Activated CD4-positive, alpha-beta memory T cell treated with anti-CD3 and anti-CD28 coated beads for 36 hours (primary cell): ENCODE data around the gene DLG2. TPM values are rescaled to one million over a fixed set of nuclear protein-coding genes. Genes with fewer than 3 reads are reported as not detected.

Experiments
- CTCF ChIA-PET: fragments of 350-600 bp; sonication (Branson Sonifier 250); formaldehyde crosslinking; loops from one replicate; lab custom pipeline; 2021; ENCODE audit warnings: antibody characterized with exemption, inconsistent platforms; lab: Charles Lee
- POLR2A ChIA-PET: fragments of 350-600 bp; sonication (Branson Sonifier 250); formaldehyde crosslinking; loops from one replicate; lab custom pipeline; 2021; ENCODE audit warnings: antibody characterized with exemption; lab: Charles Lee
- DNase-seq: peaks from one replicate; pipeline ENCODE4 v3.0.0-alpha.2; 2020
- H3K27ac Mint-ChIP-seq: one replicate; pipeline ENCODE4 v1.8.0; 2021; ENCODE audit warnings: mixed read lengths
- H3K27me3 Mint-ChIP-seq: one replicate; pipeline ENCODE4 v1.8.0; 2021; ENCODE audit warnings: mixed read lengths
- H3K36me3 Mint-ChIP-seq: one replicate; pipeline ENCODE4 v1.8.0; 2021; ENCODE audit warnings: mixed read lengths
- H3K4me1 Mint-ChIP-seq: one replicate; pipeline ENCODE4 v1.8.0; 2021; ENCODE audit warnings: low read depth, mixed read lengths
- H3K4me3 Mint-ChIP-seq: one replicate; pipeline ENCODE4 v1.8.0; 2021; ENCODE audit warnings: mild to moderate bottlenecking, mixed read lengths
- H3K9me3 Mint-ChIP-seq: one replicate; pipeline ENCODE4 v1.8.0; 2021; ENCODE audit warnings: mixed read lengths
- intact Hi-C: fragments of 100-400 bp; cut with micrococcal nuclease; formaldehyde crosslinking; loops from one replicate; pipeline ENCODE4 v1.15.1; 2023
- total RNA-seq, 2 experiments: library from RNA; stranded (reverse); gene quantifications; one replicate each; pipeline ENCODE4 v1.2.3, GENCODE V29; 2021

Gene DLG2
- total RNA-seq, 2 experiments from 2014 or later, result 1.7 to 2.1 TPM

DNA sequence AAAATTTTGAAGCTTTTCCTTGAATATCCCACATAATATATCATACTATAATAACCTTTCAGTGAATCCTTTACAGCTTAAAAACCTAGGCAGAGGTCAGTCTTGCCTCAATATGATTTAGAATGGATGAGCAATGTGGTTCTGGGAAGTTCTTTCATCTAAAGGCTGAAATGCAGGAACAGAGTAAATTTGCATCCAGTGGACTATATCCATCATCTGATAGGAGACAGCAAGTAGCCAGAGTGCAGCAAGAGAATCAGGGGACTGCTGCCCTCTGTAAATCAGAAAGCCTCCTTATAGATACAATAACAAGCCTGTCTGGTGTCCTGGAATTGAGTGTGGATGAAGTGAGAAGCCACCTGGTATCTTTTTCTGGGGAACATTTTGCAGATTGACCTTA lies 1592.7 kb downstream of the DLG2 start:
- POLR2A ChIA-PET, result no interaction called here
- H3K4me3 Mint-ChIP-seq, result no peak overlapping the region
- H3K4me1 Mint-ChIP-seq, result no peaks in the 10 kb centered on the region
- DNase-seq, result no peak
- H3K36me3 Mint-ChIP-seq, result no peaks in the 10 kb centered on the region
- H3K27ac Mint-ChIP-seq, result no peak overlapping the region
- CTCF ChIA-PET, result no interaction called here
- intact Hi-C loops, result no loop called here
- peaks cover 14% of the 10 kb centered on the region for H3K9me3 Mint-ChIP-seq
- H3K27me3 Mint-ChIP-seq, result no peaks in the 10 kb centered on the region

DNA sequence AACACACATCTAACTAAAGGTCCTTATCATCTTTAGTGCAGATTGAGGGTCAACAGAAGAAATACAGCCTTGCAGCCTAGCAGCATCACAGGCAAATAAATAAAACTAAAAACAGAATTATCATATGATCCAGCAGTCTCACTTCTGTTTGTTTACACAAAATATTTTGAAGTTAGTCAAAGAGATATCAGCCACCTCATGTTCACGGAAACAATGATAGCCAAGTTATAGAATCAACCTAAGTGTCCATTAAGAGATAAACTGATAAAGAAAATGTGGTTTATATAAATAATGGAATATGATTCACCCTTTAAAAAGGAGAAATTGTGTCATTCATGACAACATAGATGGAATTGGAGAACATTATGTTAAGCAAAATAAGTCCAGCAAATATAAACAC lies 1602.9 kb downstream of the DLG2 start:
- no peaks in the 10 kb centered on the region for H3K36me3 Mint-ChIP-seq
- POLR2A ChIA-PET, result no interaction called here
- H3K27me3 Mint-ChIP-seq, result no peaks in the 10 kb centered on the region
- no peak for DNase-seq
- no peaks in the 10 kb centered on the region for H3K9me3 Mint-ChIP-seq
- H3K4me3 Mint-ChIP-seq, result no peak overlapping the region
- no peak overlapping the region for H3K27ac Mint-ChIP-seq
- no peaks in the 10 kb centered on the region for H3K4me1 Mint-ChIP-seq
- intact Hi-C loops, result no loop called here
- CTCF ChIA-PET, result no interaction called here

DNA sequence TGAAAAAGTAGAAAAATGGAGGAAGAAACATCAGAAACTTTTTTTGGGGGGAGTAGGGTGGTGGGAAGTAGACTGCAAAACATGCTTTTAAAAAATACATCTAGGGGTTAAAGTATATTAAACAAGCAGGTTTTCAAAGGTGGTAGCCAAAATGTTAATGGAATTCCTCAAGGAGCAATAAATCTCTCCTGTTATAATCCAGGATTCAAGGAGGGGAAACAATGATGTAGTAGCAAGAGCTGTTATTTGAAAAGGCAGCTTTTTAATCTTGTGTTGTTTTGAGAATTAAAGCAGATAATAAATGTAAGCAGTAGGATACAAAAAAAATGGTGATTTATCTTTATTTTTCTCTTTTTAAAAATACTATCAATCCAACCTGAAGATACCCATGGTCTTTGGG lies 1604.4 kb downstream of the DLG2 start:
- intact Hi-C loops, result no loop called here
- CTCF ChIA-PET, result no interaction called here
- no peaks in the 10 kb centered on the region for H3K27me3 Mint-ChIP-seq
- no peak for DNase-seq
- no peak overlapping the region for H3K27ac Mint-ChIP-seq
- POLR2A ChIA-PET, result no interaction called here
- no peaks in the 10 kb centered on the region for H3K9me3 Mint-ChIP-seq
- no peak overlapping the region for H3K4me3 Mint-ChIP-seq
- H3K4me1 Mint-ChIP-seq, result no peaks in the 10 kb centered on the region
- H3K36me3 Mint-ChIP-seq, result no peaks in the 10 kb centered on the region

DNA sequence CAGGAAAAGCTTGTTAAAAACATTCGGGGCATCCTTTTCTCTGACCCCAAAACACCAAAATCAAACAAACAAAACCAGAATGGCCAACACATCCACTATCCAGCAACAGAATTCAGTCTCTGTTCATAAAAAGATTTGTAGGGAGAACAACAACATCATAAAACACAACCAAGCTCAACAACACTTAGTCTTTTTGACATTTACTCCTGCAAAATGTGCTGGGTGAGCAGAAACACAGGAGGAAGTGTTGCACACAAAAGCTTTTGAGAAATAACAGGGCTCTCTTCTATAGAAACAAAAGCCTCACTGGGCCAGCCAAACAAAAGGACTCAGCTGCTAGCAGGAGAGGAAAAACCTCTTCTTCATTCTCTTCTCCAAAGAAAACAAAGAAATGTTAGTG lies 1604.9 kb downstream of the DLG2 start:
- Mint-ChIP-seq H3K4me3 (no peak overlapping the region), H3K36me3 (no peaks in the 10 kb centered on the region), H3K27me3 (no peaks in the 10 kb centered on the region), H3K27ac (no peak overlapping the region), H3K9me3 (no peaks in the 10 kb centered on the region), H3K4me1 (no peaks in the 10 kb centered on the region)
- intact Hi-C loops, result no loop called here
- CTCF ChIA-PET, result no interaction called here
- POLR2A ChIA-PET, result no interaction called here
- DNase-seq, result no peak

DNA sequence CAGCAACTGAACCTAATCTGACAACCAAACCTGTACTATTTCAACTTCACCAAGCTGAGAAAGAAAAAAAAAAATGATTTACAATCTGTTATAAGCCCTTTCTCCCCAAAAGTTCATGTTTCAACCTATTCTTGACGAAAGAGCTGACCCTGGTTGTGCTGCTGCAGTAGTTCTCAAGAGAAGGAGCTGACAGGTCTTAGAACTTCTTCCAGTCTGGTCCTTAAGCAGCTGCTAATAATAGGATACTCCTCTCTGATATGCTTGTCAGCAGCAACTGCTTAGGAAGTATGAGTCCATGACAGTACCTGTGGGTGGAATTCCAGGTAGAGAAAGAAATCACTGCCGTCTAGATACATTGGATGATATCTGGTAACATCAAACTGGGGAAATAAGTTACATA lies 1605.9 kb downstream of the DLG2 start:
- H3K4me3 Mint-ChIP-seq, result no peak overlapping the region
- peaks cover under 1% of the 10 kb centered on the region for H3K9me3 Mint-ChIP-seq
- DNase-seq, result no peak
- no peaks in the 10 kb centered on the region for H3K36me3 Mint-ChIP-seq
- H3K27me3 Mint-ChIP-seq, result no peaks in the 10 kb centered on the region
- H3K27ac Mint-ChIP-seq, result no peak overlapping the region
- intact Hi-C loops, result no loop called here
- ChIA-PET POLR2A (no interaction called here), CTCF (no interaction called here)
- H3K4me1 Mint-ChIP-seq, result no peaks in the 10 kb centered on the region

DNA sequence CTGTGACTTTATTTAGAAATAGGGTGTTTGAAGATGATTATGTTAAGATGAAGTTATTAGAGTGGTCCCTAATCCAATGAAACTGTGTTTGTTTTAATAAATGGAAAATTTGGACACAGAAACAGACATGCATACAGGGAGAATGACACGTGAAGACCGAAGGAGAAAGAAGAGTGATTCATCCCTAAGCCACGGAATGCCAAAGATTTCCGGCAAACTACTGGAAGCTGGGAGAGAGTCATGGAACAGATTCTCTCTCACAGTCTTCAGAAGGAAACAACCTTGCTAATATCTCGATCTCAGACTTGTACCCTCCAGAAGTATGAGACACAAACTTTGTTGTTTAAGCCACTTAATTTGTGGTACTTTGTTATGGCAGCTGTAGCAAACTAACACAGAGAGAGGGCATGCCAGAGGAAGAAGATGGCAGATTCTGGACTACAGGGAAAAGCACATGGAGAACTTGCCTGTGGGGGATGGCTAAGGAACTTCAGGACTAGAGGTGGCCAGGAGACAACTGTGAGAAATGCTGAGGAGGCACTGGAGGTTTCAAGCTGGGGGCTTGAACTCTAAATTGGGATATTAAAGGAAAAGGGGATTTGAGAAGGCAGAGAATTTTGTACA lies 1607.5 kb downstream of the DLG2 start:
- Mint-ChIP-seq H3K4me1 (no peaks in the 10 kb centered on the region), H3K27me3 (no peaks in the 10 kb centered on the region), H3K9me3 (peaks cover 2% of the 10 kb centered on the region), H3K36me3 (no peaks in the 10 kb centered on the region), H3K4me3 (no peak overlapping the region), H3K27ac (no peak overlapping the region)
- POLR2A ChIA-PET, result no interaction called here
- DNase-seq, result no peak
- intact Hi-C loops, result no loop called here
- CTCF ChIA-PET, result no interaction called here

DNA sequence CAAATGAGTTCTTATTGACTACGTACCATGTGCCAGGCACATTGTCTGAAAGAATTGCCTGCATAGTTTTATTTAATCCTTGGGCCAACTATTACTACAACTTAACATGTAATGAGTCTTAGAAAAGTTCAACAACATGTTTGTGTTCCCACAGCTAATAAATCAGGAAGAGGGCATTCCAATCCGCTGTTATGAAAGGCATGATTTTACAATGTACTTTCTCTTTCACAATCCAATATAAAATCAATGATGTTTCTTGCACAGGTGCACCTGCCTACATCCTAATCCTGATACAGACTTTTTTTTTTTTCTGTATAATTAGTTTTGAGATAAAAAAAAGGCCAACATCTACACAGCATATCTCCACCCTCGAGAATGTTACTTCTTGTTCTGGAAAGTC lies 1612.6 kb downstream of the DLG2 start:
- Mint-ChIP-seq H3K36me3 (no peaks in the 10 kb centered on the region), H3K27me3 (no peaks in the 10 kb centered on the region), H3K4me3 (no peak overlapping the region), H3K9me3 (peaks cover 9% of the 10 kb centered on the region), H3K27ac (no peak overlapping the region), H3K4me1 (no peaks in the 10 kb centered on the region)
- intact Hi-C loops, result no loop called here
- POLR2A ChIA-PET, result no interaction called here
- DNase-seq, result no peak
- CTCF ChIA-PET, result no interaction called here

DNA sequence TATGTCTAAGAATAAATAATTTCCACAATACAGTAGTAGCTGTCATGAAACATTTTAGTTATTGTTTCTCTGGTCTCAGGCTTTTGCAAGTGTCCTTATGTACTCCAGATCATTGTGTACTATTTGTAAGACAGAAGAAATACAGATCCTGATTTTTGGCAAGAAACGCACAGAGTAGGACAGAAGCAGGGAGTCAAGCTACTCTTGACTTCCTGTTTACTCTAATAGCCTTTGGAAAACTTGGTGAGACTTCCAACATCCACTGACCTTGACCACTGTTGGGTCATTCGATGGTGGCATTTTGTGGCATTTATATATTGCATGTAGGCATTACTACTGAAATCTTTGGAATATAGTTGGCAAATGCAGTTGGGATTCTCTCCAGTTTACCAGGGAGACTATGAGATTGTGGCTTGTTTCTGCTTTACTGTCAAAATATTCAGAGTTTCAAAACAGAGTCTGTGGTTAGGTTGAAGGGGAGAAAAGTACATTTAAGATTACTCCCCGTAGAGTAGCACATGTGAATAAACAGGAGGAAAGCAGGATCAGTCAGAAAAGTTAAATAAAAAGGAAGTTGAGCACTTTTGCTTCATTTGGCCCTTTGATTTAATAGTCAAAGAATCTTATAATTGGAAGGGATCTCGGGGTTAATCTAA lies 1614.8 kb downstream of the DLG2 start:
- Mint-ChIP-seq H3K27me3 (no peaks in the 10 kb centered on the region), H3K9me3 (peaks cover 9% of the 10 kb centered on the region), H3K36me3 (no peaks in the 10 kb centered on the region), H3K4me3 (no peak overlapping the region), H3K27ac (no peak overlapping the region), H3K4me1 (no peaks in the 10 kb centered on the region)
- CTCF ChIA-PET, result interaction anchor here (0.8 kb wide), 1 partner anchor 8 kb away, joined by 3 read pairs; no protein-coding TSS in a partner anchor
- no peak for DNase-seq
- POLR2A ChIA-PET, result no interaction called here
- intact Hi-C loops, result no loop called here

DNA sequence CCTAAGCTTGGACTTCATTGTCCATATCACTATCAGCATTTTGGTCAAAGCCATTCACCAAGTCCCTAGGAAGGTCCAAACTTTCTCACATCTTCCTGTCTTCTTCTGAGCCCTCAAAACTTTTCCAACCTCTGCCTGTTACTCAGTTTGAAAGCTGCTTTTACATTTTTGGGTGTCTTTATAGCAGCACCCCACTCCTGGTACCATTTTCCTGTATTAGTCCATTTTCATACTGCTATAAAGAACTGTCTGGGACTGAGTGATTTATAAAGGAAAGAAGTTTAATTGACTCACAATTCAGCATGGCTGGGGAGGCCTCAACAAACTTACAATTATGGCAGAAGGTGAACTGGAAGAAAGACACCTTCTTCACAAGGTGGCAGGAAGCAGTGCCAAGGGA lies 1624.0 kb downstream of the DLG2 start:
- no peak overlapping the region for H3K4me3 Mint-ChIP-seq
- H3K27ac Mint-ChIP-seq, result no peak overlapping the region
- H3K27me3 Mint-ChIP-seq, result no peaks in the 10 kb centered on the region
- DNase-seq, result no peak
- no peaks in the 10 kb centered on the region for H3K4me1 Mint-ChIP-seq
- intact Hi-C loops, result no loop called here
- ChIA-PET CTCF (no interaction called here), POLR2A (no interaction called here)
- peaks cover 51% of the 10 kb centered on the region for H3K9me3 Mint-ChIP-seq
- H3K36me3 Mint-ChIP-seq, result no peaks in the 10 kb centered on the region

DNA sequence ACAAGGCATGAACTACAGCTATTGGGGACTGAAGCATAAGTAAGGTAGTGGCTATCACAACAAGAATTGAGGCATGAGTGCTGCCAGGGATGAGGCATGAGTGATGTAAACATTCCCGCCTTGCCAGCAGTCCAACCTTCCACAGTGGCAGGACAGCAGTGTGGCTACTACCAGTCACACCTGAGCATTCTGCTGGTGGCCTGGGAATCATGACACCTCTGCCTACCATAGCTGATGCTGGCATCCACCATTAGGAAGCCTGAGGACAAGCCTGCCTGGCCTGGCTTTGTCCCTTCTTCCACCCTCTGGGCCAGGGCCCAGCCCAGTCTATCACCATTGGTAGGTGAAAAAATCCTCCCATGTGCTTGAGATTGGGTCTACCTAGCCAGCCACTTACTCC lies 1628.2 kb downstream of the DLG2 start:
- H3K4me1 Mint-ChIP-seq, result no peaks in the 10 kb centered on the region
- POLR2A ChIA-PET, result no interaction called here
- CTCF ChIA-PET, result no interaction called here
- no peak overlapping the region for H3K27ac Mint-ChIP-seq
- intact Hi-C loops, result no loop called here
- H3K36me3 Mint-ChIP-seq, result no peaks in the 10 kb centered on the region
- no peak for DNase-seq
- H3K4me3 Mint-ChIP-seq, result no peak overlapping the region
- no peaks in the 10 kb centered on the region for H3K27me3 Mint-ChIP-seq
- H3K9me3 Mint-ChIP-seq, result peaks cover 49% of the 10 kb centered on the region

DNA sequence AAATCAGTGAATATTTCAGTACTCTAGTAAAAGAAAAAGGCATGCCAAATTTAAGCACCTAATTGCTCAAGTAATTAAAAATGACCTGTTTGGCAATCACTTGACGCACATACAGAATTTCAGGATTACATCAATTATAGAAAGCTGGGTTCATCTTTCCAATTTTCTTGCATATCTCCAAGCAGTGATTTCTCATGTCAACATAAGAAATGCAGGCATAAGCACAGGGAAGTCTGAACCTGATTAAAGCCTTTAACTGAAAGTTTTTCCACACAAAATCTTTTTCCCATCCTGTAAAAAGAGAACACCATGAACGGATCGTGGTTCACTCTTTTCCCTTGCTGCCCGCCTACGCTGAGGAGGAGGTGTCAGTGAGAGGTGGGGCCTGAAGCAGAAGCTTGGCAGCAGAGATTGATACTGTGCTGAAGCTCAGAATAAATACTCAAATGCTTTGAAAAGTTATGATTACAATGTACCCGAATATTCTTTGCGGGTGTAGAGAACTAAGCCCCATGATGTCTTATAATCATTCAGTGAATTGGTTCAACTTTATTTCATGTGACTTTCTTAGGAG lies 1636.9 kb downstream of the DLG2 start:
- DNase-seq, result no peak
- CTCF ChIA-PET, result no interaction called here
- Mint-ChIP-seq H3K27me3 (no peaks in the 10 kb centered on the region), H3K27ac (no peak overlapping the region), H3K36me3 (no peaks in the 10 kb centered on the region), H3K9me3 (peaks cover 7% of the 10 kb centered on the region), H3K4me3 (no peak overlapping the region), H3K4me1 (no peaks in the 10 kb centered on the region)
- POLR2A ChIA-PET, result no interaction called here
- intact Hi-C loops, result no loop called here

DNA sequence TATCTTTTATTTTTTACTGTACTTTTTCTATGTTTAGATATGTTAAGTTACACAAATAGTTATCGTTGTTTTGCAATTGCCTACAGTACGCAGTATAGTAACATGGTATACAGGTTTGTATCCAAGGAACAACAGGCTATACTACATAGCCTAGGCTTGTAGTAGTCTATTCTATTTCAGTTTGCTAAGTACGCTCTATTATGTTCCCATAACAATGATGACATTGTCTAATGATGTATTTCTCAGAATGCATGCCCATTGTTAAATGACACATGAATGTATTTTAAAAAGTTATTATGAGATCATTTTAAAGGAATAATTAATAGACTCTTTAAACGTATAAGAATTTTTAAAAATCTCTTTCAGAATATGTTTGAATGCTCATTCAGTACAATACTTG lies 1644.3 kb downstream of the DLG2 start:
- H3K4me1 Mint-ChIP-seq, result no peaks in the 10 kb centered on the region
- H3K9me3 Mint-ChIP-seq, result peaks cover 6% of the 10 kb centered on the region
- intact Hi-C loops, result no loop called here
- no peak overlapping the region for H3K27ac Mint-ChIP-seq
- ChIA-PET POLR2A (no interaction called here), CTCF (no interaction called here)
- H3K27me3 Mint-ChIP-seq, result no peaks in the 10 kb centered on the region
- no peak for DNase-seq
- H3K36me3 Mint-ChIP-seq, result no peaks in the 10 kb centered on the region
- H3K4me3 Mint-ChIP-seq, result no peak overlapping the region

DNA sequence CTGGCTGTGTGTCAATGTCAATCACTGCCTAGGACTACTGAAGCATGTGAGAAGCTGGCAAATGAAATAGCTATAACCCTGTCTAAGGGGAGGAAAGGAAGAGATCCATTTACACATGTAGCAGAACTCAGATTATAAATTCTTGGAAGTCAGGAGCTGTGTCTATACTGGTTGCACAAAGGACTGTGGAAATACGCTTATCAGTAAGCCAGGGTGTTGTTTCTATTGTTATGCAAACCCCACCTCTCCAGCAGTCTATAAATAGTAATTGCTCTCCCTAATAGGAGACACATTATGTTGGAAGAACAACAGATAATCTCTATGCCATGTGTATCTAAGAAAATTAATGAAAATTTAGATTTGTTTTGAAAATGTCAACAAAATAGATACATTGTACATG lies 1647.6 kb downstream of the DLG2 start:
- no peak overlapping the region for H3K4me3 Mint-ChIP-seq
- H3K27ac Mint-ChIP-seq, result no peak overlapping the region
- H3K9me3 Mint-ChIP-seq, result no peaks in the 10 kb centered on the region
- no peaks in the 10 kb centered on the region for H3K4me1 Mint-ChIP-seq
- H3K27me3 Mint-ChIP-seq, result no peaks in the 10 kb centered on the region
- DNase-seq, result no peak
- ChIA-PET CTCF (no interaction called here), POLR2A (no interaction called here)
- H3K36me3 Mint-ChIP-seq, result no peaks in the 10 kb centered on the region
- intact Hi-C loops, result no loop called here
